BLaER1 treated with 17β-estradiol and CSF1 and Interleukin-3, amounts not matched to agents 10 nM and 100 nM (cell line): ENCODE data around the gene FLRT3.
A peak's percentile ranks its signal among the peaks of the same experiment; 100 is the strongest.

Source experiments
- H3K27ac ChIP-seq, 11 experiments: shearing (Covaris generic); formaldehyde crosslinking; 2 replicates each; pipeline ENCODE4 v1.8.1; 2022
- H3K27me3 ChIP-seq, 11 experiments: shearing (Covaris generic); formaldehyde crosslinking; 2 replicates each; pipeline ENCODE4 v1.8.1; 2022
- H3K36me3 ChIP-seq, 11 experiments: shearing (Covaris generic); formaldehyde crosslinking; 2 replicates each; pipeline ENCODE4 v1.8.1; 2022
- H3K4me1 ChIP-seq, 10 experiments: shearing (Covaris generic); formaldehyde crosslinking; 2 replicates each; pipeline ENCODE4 v1.8.1; 2022
- H3K4me2 ChIP-seq, 11 experiments: shearing (Covaris generic); formaldehyde crosslinking; 2 replicates each; pipeline ENCODE4 v1.8.1; 2022
- H3K4me3 ChIP-seq, 10 experiments: shearing (Covaris generic); formaldehyde crosslinking; 2 replicates each; pipeline ENCODE4 v1.8.1; 2022
- H3K9ac ChIP-seq, 11 experiments: shearing (Covaris generic); formaldehyde crosslinking; 2 replicates each; pipeline ENCODE4 v1.8.1; 2022
- H3K9me3 ChIP-seq, 11 experiments: shearing (Covaris generic); formaldehyde crosslinking; replicated peaks in 1 of 11; 2 replicates each; pipeline ENCODE4 v1.8.1; 2022
- H4K20me1 ChIP-seq, 11 experiments: shearing (Covaris generic); formaldehyde crosslinking; 2 replicates each; pipeline ENCODE4 v1.8.1; 2022
- Cebpa-rat ChIP-seq, 11 experiments: shearing (Covaris generic); IDR thresholded peaks; 2 replicates each; pipeline ENCODE4 v1.8.1; 2022

Gene FLRT3

DNA sequence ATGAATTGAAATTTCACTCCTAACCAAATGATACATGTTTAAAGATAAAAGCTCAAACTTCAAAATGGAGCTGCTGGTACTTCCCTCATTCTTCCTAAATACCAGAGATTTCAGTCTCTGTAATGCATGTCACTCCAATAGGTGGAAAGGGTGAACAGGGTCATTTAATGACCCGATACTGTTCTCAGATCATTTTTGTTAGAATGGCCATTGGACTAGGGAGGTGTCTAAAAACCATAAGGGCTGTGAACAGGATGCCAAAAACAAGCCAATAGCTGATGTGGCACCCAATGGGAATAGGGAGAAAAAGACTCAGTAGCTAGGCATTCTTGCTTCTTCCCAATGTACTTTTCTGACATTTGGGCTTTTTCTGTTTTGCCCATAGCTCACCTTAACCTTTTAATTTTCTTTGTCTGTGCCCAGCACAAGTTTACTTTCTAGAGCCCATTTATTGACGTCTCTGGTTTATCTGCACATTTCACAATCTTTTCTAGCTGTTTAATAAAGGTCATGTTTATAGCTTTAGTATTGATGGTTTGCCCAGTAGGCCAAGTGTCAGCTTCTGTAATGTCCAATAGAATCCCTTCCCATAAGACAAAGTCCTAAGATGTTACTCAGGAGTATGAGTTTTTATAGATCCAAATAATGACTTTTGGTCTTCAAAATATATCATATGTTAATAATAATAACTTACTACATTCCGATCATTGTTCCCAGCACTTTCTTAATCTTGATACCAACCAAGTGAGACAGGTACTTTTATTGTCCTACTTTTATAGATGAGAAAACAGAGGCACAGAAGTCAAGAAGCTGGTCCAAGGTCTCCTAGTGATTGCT lies 24.3 kb upstream of the FLRT3 start:
- no peak overlapping the region for H3K4me2 ChIP-seq
- no peak for TF ChIP-seq Cebpa-rat (IDR thresholded peaks at IDR 0.05)
- no peak overlapping the region for H3K4me3 ChIP-seq
- no peaks in the 10 kb centered on the region for H3K27me3 ChIP-seq
- H3K4me1 ChIP-seq = no peaks in the 10 kb centered on the region
- H3K36me3 ChIP-seq = no peaks in the 10 kb centered on the region
- peaks cover 0 to 9% (median 4%) of the 10 kb centered on the region in 11 experiments; a peak in 3 of 22 replicates for H3K9me3 ChIP-seq
- no peak overlapping the region for H3K27ac ChIP-seq
- H4K20me1 ChIP-seq = no peaks in the 10 kb centered on the region
- no peak overlapping the region for H3K9ac ChIP-seq

GRCh38 chr20:14360416-14360815 lies 23.0 kb upstream of the FLRT3 start:
- no peak overlapping the region for H3K4me2 ChIP-seq
- H3K27ac ChIP-seq = no peak overlapping the region
- H3K4me3 ChIP-seq = no peak overlapping the region
- TF ChIP-seq Cebpa-rat (IDR thresholded peaks at IDR 0.05) = no peak
- H3K9ac ChIP-seq = no peak overlapping the region
- H4K20me1 ChIP-seq = no peaks in the 10 kb centered on the region
- H3K4me1 ChIP-seq = no peaks in the 10 kb centered on the region
- H3K9me3 ChIP-seq = no peaks in the 10 kb centered on the region
- no peaks in the 10 kb centered on the region for H3K36me3 ChIP-seq
- no peaks in the 10 kb centered on the region for H3K27me3 ChIP-seq

DNA sequence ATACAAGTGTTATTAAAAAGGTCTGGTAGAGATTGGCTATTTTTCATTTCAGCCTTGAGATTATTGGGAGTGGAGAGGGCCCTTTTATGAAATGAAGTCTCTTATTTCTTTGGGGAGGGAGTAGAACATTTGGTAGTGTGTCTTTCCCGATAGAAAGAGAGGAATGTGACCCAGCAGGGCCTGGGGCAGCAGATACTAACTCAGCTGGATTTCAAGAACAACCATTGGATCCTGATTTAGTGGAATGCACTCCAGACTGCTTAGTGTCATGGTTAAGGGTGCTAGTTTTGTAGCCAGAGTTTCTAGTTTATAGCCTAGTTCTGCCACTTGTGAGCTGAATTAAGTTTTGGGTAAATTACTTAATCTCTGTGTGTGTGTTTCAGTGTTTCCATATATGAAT lies 18.4 kb upstream of the FLRT3 start:
- H3K9me3 ChIP-seq = no peaks in the 10 kb centered on the region
- H3K4me1 ChIP-seq = peaks cover 0 to 3% (median 0%) of the 10 kb centered on the region in 10 experiments; a peak in 2 of 20 replicates
- H3K9ac ChIP-seq = no peak overlapping the region
- no peaks in the 10 kb centered on the region for H3K36me3 ChIP-seq
- no peak overlapping the region for H3K27ac ChIP-seq
- H3K27me3 ChIP-seq = no peaks in the 10 kb centered on the region
- no peak overlapping the region for H3K4me2 ChIP-seq
- no peak overlapping the region for H3K4me3 ChIP-seq
- no peak for TF ChIP-seq Cebpa-rat (IDR thresholded peaks at IDR 0.05)
- H4K20me1 ChIP-seq = no peaks in the 10 kb centered on the region

- H3K4me1 ChIP-seq = peaks cover 0 to 31% (median 2%) of the 10 kb centered on the region in 10 experiments; a peak in 6 of 20 replicates
- TF ChIP-seq Cebpa-rat (IDR thresholded peaks at IDR 0.05) = no peak
- no peaks in the 10 kb centered on the region for H3K27me3 ChIP-seq
Observed at GRCh38 chr20:14344746-14345145, 7.3 kb upstream of the FLRT3 start.

GRCh38 chr20:14343491-14344065 lies 6.2 kb upstream of the FLRT3 start:
- Histone ChIP-seq H3K36me3 (no peaks in the 10 kb centered on the region), H3K27ac (no peak overlapping the region), H3K9me3 (no peaks in the 10 kb centered on the region), H3K27me3 (no peaks in the 10 kb centered on the region), H3K4me3 (no peak overlapping the region), H3K9ac (no peak overlapping the region), H3K4me1 (peaks cover 0 to 28% (median 2%) of the 10 kb centered on the region in 10 experiments; a peak in 6 of 20 replicates), H3K4me2 (peak overlapping the region in 2 of 11 experiments; percentile 54 to 68; a peak in 1 of 22 replicates), H4K20me1 (no peaks in the 10 kb centered on the region)
- TF ChIP-seq Cebpa-rat (IDR thresholded peaks at IDR 0.05) = no peak

More at GRCh38 chr20:14344746-14345145, 7.3 kb upstream of the FLRT3 start:
- no peaks in the 10 kb centered on the region for H3K36me3 ChIP-seq
- no peaks in the 10 kb centered on the region for H3K9me3 ChIP-seq
- H3K4me3 ChIP-seq = no peak overlapping the region
- H3K4me2 ChIP-seq = no peak overlapping the region
- no peak overlapping the region for H3K27ac ChIP-seq
- H4K20me1 ChIP-seq = no peaks in the 10 kb centered on the region
- no peak overlapping the region for H3K9ac ChIP-seq

- no peak overlapping the region for H3K4me3 ChIP-seq
- H4K20me1 ChIP-seq = no peaks in the 10 kb centered on the region
- H3K36me3 ChIP-seq = no peaks in the 10 kb centered on the region
- TF ChIP-seq Cebpa-rat (IDR thresholded peaks at IDR 0.05) = no peak
- H3K9me3 ChIP-seq = no peaks in the 10 kb centered on the region
- H3K27ac ChIP-seq = no peak overlapping the region; a peak in 1 of 22 replicates
- peak overlapping the region in 3 of 11 experiments; percentile 19 to 68 (median 54); a peak in 5 of 22 replicates for H3K4me2 ChIP-seq
- H3K4me1 ChIP-seq = peaks cover 0 to 28% (median 2%) of the 10 kb centered on the region in 10 experiments; a peak in 6 of 20 replicates
- no peak overlapping the region for H3K9ac ChIP-seq
- H3K27me3 ChIP-seq = no peaks in the 10 kb centered on the region
Observed at GRCh38 chr20:14342918-14343317, 5.5 kb upstream of the FLRT3 start.

DNA sequence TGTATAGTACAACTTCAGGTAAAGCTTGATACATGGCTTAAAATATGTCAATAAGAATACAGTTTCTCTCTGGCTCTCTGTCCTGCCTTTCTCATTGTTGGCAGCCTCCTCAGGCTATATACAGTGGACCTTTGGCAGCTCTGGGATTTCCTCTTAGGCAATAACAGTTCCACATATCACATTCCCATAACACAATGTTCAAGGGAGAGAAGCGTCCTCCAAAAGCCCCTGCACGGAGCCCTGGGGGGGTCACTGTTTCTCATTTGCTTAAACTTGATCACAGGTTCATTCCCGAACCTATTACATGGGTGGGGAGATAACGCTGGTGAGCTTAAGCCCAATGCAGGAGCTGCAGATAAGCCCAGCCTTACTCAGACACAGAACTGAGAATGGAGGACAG lies 4.4 kb upstream of the FLRT3 start:
- no peak overlapping the region for H3K4me3 ChIP-seq
- no peak overlapping the region for H3K27ac ChIP-seq
- no peaks in the 10 kb centered on the region for H3K9me3 ChIP-seq
- H3K4me1 ChIP-seq = peaks cover 0 to 24% (median 7%) of the 10 kb centered on the region in 10 experiments; a peak in 10 of 20 replicates
- no peak for TF ChIP-seq Cebpa-rat (IDR thresholded peaks at IDR 0.05)
- no peaks in the 10 kb centered on the region for H4K20me1 ChIP-seq
- no peaks in the 10 kb centered on the region for H3K27me3 ChIP-seq
- no peak overlapping the region for H3K9ac ChIP-seq
- H3K36me3 ChIP-seq = no peaks in the 10 kb centered on the region
- peak overlapping the region in 2 of 11 experiments; percentile 28 to 54; a peak in 1 of 22 replicates for H3K4me2 ChIP-seq

DNA sequence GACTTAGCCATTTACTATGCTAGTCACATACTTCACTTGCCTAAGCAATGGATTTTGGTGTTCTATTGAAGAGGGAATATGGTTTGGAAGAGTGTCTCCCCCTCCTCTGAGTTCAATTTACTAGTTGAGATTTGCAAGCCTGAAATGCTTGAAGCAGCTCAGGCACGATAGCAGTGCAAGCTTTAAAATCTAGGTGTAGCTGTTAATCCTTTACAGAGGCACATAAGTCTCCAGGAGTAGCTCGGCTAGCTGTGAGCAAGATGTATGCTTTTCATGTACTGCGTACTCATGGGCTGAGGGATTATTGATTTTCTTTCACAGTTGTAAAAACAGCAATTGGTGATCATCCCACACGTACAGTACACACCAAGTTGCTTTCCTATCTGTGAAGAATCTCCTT lies 726 bp downstream of the FLRT3 start:
- Histone ChIP-seq H3K9me3 (no peaks in the 10 kb centered on the region), H3K4me1 (peaks cover 0 to 16% (median 4%) of the 10 kb centered on the region in 10 experiments; a peak in 12 of 20 replicates), H3K36me3 (no peaks in the 10 kb centered on the region), H4K20me1 (no peaks in the 10 kb centered on the region), H3K27me3 (no peaks in the 10 kb centered on the region), H3K27ac (no peak overlapping the region), H3K4me3 (no peak overlapping the region), H3K9ac (peak overlapping the region in 1 of 11 experiments; percentile 52; a peak in 1 of 22 replicates), H3K4me2 (peak overlapping the region in 5 of 11 experiments; percentile 63 to 78 (median 69); a peak in 5 of 22 replicates)
- TF ChIP-seq Cebpa-rat (IDR thresholded peaks at IDR 0.05) = no peak

DNA sequence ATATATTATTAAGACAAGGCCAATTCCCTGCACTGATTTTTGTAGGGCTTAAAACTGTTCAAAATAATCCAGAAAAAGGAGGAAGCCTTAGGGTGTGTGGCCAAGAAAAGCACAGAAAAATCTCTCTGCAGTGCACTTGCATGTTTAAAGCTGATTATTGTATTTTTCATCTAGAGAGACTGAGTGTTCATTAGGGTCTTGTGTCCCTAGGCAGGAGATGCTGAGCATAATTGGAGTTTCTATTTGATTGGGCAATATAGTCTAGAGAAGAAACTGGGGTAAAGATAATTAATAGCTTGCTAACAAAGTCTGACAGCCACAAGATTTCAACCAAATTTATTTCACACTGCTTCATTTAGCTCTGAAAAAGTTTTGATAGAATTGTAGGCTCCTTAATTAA lies 2.4 kb downstream of the FLRT3 start:
- Histone ChIP-seq H4K20me1 (no peaks in the 10 kb centered on the region), H3K4me2 (no peak overlapping the region), H3K27me3 (no peaks in the 10 kb centered on the region), H3K9ac (no peak overlapping the region), H3K27ac (no peak overlapping the region), H3K4me1 (peaks cover 0 to 16% (median 3%) of the 10 kb centered on the region in 10 experiments; a peak in 9 of 20 replicates), H3K36me3 (no peaks in the 10 kb centered on the region), H3K4me3 (no peak overlapping the region), H3K9me3 (no peaks in the 10 kb centered on the region)
- no peak for TF ChIP-seq Cebpa-rat (IDR thresholded peaks at IDR 0.05)
